Measurements from ENCODE around the gene MCCC2. TPM values are rescaled to one million over a fixed set of nuclear protein-coding genes. Genes with fewer than 3 reads are reported as not detected.

The MCCC2 gene
- total and polyA plus RNA-seq, 2 of the 13 experiments (the other 11 are each of a cell fraction or from before 2014, with no cell fraction given) = 44.8 to 83.6 TPM

DNA sequence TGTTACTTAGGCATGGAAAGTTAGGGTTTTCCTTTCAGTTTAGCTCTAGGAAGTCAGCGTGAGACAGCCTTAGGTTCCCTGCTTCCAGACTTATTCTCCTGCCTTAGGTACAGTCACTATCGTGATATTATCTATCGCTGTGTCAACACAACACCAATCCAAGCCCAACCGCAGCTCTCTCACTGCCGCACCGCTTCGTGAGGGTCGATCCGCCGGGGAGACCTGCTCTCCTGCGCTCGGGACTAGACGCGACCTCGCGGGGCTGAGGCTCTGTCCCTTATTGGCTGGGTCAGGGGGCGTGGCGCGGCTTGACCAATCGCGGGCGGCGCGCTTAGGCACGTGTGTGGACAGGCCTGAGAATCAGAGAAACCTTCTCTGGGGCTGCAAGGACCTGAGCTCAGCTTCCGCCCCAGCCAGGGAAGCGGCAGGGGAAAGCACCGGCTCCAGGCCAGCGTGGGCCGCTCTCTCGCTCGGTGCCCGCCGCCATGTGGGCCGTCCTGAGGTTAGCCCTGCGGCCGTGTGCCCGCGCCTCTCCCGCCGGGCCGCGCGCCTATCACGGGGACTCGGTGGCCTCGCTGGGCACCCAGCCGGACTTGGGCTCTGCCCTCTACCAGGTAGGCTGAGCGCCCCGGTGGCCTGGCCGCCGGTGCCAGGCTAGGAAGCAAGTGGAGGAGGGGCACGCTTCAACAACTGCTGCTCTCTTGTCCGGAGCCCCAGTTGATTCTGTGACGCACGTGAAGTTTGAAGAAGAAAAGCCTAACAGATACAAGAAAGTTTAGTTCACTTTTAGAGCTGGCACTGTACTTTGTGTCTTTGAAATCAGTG is at the start of gene MCCC2 (continued):
- peak; percentile 94 for TF ChIP-seq HDAC1 (CRISPR knock-in tag; IDR thresholded peaks at IDR 0.05)
- no peak for TF ChIP-seq HDAC6 (IDR thresholded peaks at IDR 0.05; ENCODE audit: low read depth, low read length)
- TF ChIP-seq NRL (CRISPR knock-in tag; IDR thresholded peaks at IDR 0.05; ENCODE audit: borderline replicate concordance) = peak; percentile 63; the same call in 1 of the 2 replicates
- TF ChIP-seq GTF2F1 (IDR thresholded peaks at IDR 0.05; ENCODE audit: low read length) = no peak; the same call in 1 of the 2 replicates
- TF ChIP-seq AHR (CRISPR knock-in tag; IDR thresholded peaks at IDR 0.05) = no peak
- TF ChIP-seq GABPA (IDR thresholded peaks at IDR 0.05; ENCODE audit: low read depth, low read length) = no peak
- peak; percentile 44 for TF ChIP-seq GABPA (CRISPR knock-in tag; IDR thresholded peaks at IDR 0.05; ENCODE audit: low read depth)
- no peak for TF ChIP-seq NR3C1 (CRISPR knock-in tag; IDR thresholded peaks at IDR 0.05)
- no peak for TF ChIP-seq KDM3A (CRISPR knock-in tag; IDR thresholded peaks at IDR 0.05; ENCODE audit: low read depth)
- peak; percentile 48 for TF ChIP-seq ZNF12 (CRISPR knock-in tag; IDR thresholded peaks at IDR 0.05)
- TF ChIP-seq, protein P1, sequence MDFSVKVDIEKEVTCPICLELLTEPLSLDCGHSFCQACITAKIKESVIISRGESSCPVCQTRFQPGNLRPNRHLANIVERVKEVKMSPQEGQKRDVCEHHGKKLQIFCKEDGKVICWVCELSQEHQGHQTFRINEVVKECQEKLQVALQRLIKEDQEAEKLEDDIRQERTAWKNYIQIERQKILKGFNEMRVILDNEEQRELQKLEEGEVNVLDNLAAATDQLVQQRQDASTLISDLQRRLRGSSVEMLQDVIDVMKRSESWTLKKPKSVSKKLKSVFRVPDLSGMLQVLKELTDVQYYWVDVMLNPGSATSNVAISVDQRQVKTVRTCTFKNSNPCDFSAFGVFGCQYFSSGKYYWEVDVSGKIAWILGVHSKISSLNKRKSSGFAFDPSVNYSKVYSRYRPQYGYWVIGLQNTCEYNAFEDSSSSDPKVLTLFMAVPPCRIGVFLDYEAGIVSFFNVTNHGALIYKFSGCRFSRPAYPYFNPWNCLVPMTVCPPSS (IDR thresholded peaks at IDR 0.05) = no peak
- no peak for TF ChIP-seq TCF12 (IDR thresholded peaks at IDR 0.05)
- TF ChIP-seq TCF12 (CRISPR knock-in tag; IDR thresholded peaks at IDR 0.05) = no peak
- TF ChIP-seq, protein P2, sequence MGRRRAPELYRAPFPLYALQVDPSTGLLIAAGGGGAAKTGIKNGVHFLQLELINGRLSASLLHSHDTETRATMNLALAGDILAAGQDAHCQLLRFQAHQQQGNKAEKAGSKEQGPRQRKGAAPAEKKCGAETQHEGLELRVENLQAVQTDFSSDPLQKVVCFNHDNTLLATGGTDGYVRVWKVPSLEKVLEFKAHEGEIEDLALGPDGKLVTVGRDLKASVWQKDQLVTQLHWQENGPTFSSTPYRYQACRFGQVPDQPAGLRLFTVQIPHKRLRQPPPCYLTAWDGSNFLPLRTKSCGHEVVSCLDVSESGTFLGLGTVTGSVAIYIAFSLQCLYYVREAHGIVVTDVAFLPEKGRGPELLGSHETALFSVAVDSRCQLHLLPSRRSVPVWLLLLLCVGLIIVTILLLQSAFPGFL (CRISPR knock-in tag; IDR thresholded peaks at IDR 0.05) = no peak
- TF ChIP-seq FOXK1 (CRISPR knock-in tag; IDR thresholded peaks at IDR 0.05; ENCODE audit: borderline replicate concordance, low read depth) = peak; percentile 45
- no peak for TF ChIP-seq PTBP1 (IDR thresholded peaks at IDR 0.05; ENCODE audit: low read depth, low read length, poor library complexity, severe bottlenecking)
- no peak for TF ChIP-seq ZNF496 (CRISPR knock-in tag; IDR thresholded peaks at IDR 0.05; ENCODE audit: insufficient replicate concordance)
- TF ChIP-seq HDAC2 (CRISPR knock-in tag; IDR thresholded peaks at IDR 0.05) = peak; percentile 69; the same call in 1 of the 2 replicates
- peak; percentile 14; the same call in 1 of the 2 replicates for TF ChIP-seq ZMYM3 (CRISPR knock-in tag; IDR thresholded peaks at IDR 0.05)
- TF ChIP-seq SUZ12 (IDR thresholded peaks at IDR 0.05; ENCODE audit: low read depth, low read length) = no peak
- TF ChIP-seq MTF2 (CRISPR knock-in tag; IDR thresholded peaks at IDR 0.05; ENCODE audit: borderline replicate concordance) = no peak
- TF ChIP-seq, protein P3, sequence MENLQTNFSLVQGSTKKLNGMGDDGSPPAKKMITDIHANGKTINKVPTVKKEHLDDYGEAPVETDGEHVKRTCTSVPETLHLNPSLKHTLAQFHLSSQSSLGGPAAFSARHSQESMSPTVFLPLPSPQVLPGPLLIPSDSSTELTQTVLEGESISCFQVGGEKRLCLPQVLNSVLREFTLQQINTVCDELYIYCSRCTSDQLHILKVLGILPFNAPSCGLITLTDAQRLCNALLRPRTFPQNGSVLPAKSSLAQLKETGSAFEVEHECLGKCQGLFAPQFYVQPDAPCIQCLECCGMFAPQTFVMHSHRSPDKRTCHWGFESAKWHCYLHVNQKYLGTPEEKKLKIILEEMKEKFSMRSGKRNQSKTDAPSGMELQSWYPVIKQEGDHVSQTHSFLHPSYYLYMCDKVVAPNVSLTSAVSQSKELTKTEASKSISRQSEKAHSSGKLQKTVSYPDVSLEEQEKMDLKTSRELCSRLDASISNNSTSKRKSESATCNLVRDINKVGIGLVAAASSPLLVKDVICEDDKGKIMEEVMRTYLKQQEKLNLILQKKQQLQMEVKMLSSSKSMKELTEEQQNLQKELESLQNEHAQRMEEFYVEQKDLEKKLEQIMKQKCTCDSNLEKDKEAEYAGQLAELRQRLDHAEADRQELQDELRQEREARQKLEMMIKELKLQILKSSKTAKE (CRISPR knock-in tag; IDR thresholded peaks at IDR 0.05; ENCODE audit: borderline replicate concordance) = no peak
- peak; percentile 85 for TF ChIP-seq DR1 (CRISPR knock-in tag; IDR thresholded peaks at IDR 0.05)
- TF ChIP-seq BCL6 (CRISPR knock-in tag; IDR thresholded peaks at IDR 0.05) = no peak; the same call in none of the 2 replicates

Measured in HepG2 (cell line).